AML-193 (cell line): ENCODE results near the gene LSP1.
A peak's percentile ranks its signal among the peaks of the same experiment; 100 is the strongest.

ENCODE experiments used
- DNase-seq, 2 experiments: peaks; one replicate each; lab custom pipeline; 2025; lab: John Stamatoyannopoulos, UW

LSP1 gene

DNA sequence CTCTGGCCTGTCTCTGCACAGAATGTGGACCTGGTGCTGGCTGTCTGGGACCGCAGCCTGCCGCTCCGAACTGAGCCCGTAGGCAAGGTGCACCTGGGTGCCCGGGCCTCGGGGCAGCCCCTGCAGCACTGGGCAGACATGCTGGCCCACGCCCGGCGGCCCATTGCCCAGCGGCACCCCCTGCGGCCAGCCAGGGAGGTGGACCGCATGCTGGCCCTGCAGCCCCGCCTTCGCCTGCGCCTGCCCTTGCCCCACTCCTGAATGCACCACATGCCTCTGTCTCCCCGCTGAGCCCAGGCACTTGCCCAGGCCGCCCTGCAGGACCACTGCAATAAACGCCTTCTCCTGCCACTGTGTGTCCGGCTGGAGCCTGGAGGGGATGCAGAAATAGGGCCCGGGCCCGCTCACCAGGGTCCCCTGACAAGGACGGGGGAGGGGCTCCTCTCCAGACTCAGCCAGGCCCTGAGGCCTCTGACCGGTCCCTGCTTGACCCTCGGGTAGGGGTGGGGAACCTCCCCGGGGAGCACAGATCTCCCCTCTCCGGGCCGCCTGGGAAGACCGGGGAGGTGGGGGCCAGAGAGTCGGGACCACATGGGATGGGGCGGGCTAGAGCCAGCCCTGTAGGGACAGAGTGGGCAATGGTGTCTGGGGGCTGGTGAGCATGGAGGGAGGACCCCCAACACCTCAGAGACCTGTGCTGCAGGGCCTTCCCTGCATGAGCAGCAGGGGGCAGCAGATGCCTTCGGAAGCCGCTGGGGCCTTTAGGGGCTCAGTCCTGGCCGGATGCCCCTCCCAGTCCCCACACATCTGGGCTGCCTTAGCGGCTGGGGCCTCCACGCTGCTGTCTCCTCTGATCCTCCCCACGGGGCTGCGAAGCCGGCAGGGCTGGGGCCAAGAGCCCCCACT lies 15.5 kb upstream of the LSP1 start:
- peak; percentile 17 to 41 for DNase-seq

DNA sequence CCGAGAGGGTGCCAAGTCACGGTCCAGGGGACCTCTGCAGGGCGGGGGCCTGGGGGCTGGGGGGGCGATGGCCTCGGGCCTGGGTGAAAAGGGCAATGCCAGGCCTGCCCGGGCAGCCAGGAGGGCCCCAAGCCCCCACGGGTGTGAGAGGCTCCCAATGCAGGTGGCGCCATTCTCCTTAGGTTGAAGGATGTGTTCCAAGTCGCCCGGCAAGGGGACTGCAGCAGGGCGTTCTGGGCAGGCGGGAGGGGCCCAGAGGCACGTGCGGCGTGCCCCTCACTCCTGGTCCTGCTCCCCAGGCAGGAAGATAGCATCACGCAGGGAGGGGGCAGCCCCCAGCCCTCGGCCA lies 14.8 kb upstream of the LSP1 start:
- DNase-seq: no peak

GRCh38 chr11:1838426-1839144 lies 14.3 kb upstream of the LSP1 start, which contains the start of gene TNNI2:
Gene TNNI2 (plus strand): TSS chr11:1838981. CDS start chr11:1839697, 716 bp downstream.
- no peak for DNase-seq

DNA sequence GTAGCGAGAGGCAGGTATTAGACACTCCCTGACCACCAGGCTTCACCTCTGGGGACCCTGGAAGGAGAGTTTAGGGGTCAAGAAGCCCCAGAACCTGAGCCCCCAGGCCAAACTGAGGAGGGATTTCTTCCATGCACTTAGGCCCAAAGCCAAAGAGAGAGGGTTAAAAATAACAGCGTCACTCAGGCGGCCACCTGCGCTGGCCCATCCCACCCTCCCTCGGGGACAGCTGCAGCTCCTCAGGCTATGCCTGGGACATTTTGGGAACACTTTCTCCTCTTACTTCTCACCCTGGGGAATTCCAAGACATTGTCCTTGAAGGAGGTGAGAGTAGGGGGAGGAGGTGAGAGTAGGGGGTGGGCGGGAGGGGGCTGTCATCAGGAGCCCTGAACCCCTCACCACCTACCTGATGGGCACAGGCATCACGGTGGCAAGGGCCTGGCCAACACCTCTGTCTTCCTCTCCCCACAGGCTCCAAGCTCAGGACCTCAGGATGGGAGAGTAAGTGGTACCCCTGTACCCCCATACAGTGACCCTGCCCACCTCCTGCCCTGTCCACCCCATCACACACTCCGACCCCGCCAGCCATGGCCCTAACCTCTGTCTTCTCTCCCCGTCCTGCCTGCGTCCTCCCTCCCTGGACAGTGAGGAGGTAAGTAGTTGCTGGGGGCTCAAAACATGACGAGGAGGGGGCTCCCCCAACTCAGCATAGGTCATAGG lies 13.5 kb upstream of the LSP1 start:
- no peak for DNase-seq

DNA sequence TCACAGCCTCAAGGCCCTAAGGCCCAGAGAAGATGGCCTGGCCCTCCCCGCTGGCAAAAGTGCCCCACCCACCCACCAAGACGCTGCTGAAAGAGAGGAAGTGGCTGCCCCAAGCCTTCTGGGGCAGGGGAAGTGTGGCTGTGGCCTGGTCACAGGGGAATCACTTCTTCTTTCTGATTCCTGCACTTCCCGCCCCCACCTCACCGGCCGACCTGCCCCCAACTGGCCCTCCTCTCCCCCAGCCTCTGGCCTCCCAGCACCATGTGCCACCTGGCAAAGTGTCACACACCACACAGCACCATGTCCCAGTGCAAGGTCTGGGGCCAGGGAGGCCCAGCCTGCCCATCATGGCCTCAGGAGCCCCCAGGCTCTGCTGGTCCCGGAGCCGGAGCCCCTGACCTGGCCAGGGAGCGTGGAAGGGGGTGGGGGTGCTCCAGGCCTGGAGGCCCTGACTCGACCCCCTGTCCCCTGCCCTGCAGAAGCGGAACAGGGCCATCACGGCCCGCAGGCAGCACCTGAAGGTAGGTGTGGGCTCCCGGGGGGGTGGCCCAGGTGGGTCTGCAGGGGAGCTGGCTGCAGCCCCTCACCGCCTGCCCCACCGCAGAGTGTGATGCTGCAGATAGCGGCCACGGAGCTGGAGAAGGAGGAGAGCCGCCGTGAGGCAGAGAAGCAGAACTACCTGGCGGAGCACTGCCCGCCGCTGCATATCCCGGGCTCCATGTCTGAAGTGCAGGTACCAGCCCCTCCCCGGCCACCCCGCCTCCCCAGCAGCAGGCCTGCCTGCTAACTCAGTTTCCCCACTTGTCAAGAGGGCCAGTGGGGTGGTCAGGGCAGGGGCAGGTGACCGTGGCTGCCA lies 12.7 kb upstream of the LSP1 start:
- peak; percentile 72 to 76 for DNase-seq

GRCh38 chr11:1840780-1841480 lies 12.0 kb upstream of the LSP1 start:
- no peak for DNase-seq

- DNase-seq: no peak
Measured at GRCh38 chr11:1841511-1842148, 11.3 kb upstream of the LSP1 start.

DNA sequence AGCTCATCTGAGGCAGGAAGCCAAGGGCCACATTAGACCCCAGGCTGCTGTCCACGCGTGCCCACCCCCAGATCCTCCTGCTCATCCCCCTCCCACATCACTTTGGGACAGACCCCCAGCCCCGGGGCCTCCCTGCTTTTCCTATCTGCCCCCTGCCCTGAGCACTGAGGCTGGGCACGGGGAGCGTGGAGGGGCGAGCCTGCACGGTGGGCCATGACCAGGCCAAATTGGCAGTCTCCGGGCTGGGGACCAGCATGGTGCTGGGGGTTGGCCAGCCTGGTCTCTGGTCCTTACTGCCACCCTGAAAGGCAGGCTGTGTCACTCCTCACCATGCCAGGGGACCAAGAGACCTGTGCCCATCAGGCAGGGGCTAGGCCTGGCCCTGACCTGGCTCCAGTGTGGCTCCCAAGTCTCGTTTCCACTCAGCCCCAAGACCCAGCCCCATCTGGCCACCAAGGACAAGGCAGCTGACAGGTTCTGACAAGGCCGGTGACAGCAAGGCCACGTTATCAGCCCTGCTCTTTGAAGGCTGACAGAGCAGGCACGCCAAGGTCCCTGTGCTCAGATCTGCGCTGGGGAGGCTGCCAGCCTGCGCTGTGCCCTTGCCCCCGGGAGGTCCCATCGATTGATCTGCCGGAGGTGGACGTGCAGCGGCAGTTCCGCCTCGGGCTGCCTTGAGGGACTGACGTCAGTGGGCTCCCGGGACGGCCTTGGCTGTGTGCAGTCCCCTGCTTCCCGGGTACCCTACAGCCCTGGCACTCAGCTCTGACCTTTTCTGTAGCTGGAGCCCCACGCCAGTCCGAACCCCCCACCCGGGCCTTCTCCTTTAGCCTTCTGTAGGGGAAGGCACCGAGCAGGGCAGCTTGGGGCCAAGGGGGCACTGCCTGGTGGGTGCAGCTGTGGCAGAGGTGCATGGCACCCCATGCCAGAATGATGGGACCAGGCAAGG lies 10.5 kb upstream of the LSP1 start:
- DNase-seq: no peak

DNA sequence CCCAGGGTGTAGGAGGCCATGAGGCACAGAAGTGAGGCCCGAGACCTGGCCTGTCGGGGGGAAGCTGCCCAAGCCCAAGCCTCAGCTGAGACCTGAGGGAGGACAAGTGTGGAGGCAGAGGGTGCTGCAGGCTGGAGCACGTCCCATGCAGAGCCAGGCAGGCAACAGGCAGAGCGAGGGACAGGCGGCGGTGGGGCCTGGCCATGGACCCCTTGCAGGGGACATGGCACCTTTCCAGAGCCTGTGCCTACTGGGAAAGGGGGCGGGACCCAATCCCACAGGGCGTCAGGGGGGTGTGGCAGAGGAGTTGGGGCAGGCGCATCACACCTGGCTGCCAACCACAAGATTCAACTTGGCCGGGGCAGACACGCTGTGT lies 9.8 kb upstream of the LSP1 start:
- no peak for DNase-seq

DNA sequence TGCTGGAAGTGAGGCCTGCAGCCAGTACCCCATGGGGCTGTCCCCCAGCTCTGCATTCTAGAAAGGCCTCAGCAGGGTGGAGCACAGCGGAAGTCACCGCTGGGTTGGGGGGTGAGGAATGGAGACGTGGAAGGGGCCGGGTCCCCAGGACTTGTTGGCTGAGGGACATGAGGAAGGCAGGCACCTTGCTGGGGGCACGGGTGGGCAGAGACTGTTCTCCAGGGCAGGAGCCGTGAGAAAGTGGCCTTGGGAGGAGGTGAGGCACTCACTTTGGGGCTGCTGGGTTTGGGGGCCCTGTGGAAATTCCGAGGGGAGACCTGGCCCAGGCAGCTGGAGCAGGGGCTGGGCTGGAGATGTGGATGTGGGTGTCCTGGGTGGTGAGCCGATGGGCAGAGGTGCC lies 9.1 kb upstream of the LSP1 start:
- no peak for DNase-seq

DNA sequence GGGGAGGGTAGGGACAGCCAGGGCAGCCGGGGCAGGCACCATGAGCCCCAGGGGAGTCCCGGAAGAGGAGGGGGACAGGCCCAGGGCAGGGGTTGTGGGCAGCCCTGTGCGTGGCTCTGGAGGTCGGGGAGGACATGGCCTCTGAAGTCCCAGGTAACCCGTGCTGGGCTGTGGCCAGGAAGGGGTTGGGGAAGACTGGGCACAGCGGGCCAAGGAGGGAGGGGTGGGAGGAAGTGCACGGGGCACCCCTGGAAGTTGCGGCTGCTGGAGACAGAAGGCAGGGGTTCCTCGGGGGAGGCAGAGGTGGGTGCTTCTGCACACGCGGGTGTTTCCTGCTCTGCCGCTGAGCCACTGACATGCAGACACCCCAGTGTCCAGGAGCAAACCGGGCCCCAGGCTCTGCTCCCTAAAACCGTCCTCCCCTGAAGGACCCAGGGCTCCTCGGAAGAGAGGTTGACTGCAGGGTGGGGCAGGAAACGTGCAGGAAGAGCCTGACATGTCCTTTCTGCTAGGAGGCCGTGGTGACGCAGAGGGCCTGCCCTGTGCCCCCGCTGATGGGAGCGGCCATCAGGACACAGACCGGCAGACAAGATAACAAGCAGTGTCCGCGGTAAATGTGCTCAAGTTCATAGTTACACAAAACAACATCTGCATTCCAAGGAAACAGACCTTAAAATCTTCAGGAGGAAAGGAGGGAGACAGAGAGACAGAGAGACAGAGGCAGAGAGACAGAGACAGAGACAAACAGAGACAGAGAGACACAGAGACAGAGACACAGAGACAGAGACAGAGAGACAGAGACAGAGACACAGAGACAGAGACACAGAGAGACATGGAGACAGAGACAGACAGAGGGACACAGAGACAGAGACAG lies 8.4 kb upstream of the LSP1 start:
- DNase-seq: peak; percentile 59 to 61

DNA sequence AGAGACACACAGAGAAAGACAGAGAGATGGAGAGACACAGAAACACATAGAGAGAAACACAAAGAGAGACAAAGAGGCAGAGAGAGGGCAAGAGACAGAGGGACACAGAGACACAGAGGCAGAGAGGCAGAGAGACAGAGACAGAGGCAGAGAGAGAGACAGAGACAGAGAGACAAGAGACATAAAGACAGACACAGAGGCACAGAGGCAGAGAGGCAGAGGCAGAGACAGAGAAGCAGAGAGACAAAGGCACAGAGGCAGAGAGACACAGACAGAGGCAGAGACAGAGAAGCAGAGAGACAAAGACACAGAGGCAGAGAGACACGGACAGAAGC lies 7.8 kb upstream of the LSP1 start:
- DNase-seq: no peak

GRCh38 chr11:1845561-1846452 lies 7.1 kb upstream of the LSP1 start:
- no peak for DNase-seq

DNA sequence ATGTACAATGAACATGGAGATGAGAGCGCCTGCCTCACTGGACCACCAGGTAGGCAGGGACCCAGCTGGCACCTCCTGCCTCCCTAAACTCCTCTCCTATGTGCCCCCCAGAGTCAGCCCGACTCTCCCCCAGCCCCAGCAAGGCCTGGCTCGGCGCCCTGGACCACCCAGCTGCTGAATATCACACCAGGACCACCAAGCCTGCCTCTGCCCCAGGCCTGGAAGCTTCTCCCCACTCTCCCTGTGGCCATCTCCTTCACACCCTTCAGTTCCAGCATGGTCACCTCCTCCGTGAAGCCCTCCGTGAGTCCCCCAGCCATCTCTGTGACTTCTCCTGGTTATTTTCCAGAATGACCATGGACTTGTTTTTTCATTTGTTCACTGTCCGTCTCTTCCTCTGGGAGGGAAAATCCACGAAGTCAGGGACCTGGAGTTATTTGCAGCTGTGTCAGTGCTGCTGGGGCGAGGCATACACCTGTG lies 6.4 kb upstream of the LSP1 start:
- no peak for DNase-seq

DNA sequence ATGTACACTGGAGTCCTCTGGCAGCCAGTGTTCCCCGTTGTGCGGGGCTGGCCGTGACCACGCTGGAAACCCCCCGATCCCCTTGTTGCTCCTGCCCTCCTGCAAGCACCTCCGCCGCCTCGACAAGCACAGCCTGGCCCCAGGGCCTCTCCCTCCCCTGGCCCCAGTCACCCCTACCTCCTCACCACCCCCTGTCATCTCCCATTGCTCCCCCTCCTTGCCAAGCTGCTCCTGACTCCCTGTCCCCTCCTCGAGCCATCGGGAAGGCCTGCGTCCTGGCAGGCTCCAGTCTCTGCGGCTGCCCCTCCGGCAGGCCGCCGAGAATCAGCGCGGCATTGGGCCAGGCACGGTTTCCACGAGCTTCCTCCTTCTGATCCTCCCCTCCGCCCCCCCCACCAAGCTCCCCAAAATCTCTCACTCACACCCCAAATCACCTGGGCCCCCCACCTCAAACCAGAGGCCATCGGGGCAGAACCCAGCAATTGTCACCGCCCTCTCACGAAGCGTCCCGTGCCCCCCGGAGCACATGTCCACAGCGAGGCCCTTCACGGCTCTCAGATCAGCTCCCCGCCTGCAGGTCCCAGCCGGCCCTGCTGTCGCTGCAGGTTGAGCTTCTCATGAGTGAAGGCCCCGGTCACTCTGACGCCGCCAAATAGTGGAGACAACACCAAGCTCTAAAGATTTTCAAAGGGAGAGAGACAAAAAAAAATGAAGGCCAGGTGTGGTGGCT lies 5.7 kb upstream of the LSP1 start:
- no peak for DNase-seq

DNA sequence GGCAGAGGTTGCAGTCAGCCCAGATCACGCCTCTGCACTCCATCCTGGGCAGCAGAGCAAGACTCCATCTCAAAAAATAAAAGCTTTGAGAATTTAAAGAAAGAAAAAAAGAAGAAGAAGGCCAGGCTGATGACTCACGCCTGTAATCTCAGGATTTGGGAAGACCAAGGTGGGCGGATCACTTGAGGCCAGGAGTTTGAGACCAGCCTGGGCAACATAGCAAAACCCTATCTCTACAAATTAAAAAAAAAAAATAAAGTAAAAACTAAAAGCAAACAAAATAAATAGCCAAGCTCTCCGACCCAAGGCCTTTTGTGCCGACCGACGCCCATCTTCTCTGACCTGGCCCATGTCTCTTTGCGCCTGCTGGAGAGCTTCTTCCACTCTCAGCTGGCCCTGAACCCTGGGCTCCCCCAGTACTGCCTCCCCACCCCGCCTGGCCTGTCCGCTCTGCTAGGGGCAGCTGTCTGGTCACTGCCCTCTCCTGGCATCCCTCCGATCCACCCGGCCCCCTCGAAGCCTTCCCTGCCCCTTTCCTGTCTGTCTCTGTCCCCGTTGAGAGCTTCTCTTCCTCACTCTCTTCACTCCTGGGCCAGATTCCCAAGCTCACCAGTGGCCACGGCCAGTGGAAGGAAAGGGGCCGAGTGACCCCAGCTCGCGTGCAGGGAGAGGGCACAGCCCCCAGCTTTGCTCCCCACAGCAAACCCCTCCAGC lies 4.8 kb upstream of the LSP1 start:
- no peak for DNase-seq
